ENCODE results near the gene DNASE1L1. TPM values are rescaled to one million over a fixed set of nuclear protein-coding genes. Genes with fewer than 3 reads are reported as not detected.

The DNASE1L1 gene
- total and polyA plus RNA-seq, 2 donors (not counting 1 experiment from before 2014, with no cell fraction given), result 11.3 to 38.5 TPM

DNA sequence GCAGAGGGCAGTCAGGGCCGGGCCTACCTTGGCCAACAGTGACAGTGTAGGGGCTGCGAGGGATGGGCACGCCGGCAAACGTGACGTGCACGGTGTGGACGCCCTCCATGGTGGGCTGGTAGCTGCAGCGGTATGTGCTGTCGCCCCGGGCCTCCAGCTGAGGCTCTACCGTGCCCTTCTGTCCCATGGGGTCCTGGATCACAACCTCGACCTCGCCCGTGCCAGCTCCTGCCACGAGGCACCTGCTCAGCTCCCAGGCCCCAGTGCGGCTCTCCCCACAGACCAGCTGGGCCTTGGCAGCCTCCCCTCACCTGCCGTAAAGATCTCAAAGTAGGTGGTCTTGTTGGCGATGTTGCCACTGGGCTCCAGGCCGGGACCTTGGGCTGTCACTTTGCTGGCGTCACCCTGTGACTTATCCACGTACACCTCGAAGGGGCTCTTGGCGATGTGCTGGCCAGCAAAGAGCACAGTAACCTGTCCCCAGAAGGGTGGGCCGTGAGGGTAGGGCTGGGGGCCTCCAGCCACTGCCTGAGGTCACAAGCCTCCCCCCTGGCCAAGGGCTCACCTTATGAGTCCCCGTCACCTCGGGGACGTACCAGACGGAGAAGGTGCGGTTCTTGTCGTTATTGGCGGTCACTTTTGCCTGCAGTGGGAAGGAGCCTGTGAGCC is 42.9 kb downstream of the DNASE1L1 start:
- no peak for TF ChIP-seq EZH2 (IDR thresholded peaks at IDR 0.05; ENCODE audit: low read length, missing control alignments)
- TF ChIP-seq, protein P1, sequence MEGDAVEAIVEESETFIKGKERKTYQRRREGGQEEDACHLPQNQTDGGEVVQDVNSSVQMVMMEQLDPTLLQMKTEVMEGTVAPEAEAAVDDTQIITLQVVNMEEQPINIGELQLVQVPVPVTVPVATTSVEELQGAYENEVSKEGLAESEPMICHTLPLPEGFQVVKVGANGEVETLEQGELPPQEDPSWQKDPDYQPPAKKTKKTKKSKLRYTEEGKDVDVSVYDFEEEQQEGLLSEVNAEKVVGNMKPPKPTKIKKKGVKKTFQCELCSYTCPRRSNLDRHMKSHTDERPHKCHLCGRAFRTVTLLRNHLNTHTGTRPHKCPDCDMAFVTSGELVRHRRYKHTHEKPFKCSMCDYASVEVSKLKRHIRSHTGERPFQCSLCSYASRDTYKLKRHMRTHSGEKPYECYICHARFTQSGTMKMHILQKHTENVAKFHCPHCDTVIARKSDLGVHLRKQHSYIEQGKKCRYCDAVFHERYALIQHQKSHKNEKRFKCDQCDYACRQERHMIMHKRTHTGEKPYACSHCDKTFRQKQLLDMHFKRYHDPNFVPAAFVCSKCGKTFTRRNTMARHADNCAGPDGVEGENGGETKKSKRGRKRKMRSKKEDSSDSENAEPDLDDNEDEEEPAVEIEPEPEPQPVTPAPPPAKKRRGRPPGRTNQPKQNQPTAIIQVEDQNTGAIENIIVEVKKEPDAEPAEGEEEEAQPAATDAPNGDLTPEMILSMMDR (conservative IDR thresholded peaks at IDR 0.05 in 1 of 2, IDR thresholded peaks at IDR 0.05 in 1 of 2; ENCODE audit: low read depth in 1 of 2, low read length in 2 of 2), result no peak
- peaks cover 50% of the 10 kb centered on the region for H3K36me3 ChIP-seq (ENCODE audit: control insufficient read depth, insufficient read depth, low read length)
- peak overlapping the region; percentile 35 for H3K4me2 ChIP-seq (ENCODE audit: extremely low read depth, insufficient read depth, low read length)
- peak overlapping the region in 1 of 4 experiments; percentile 1 for H3K4me3 ChIP-seq (replicated peaks in 1 of 4; ENCODE audit: control extremely low read depth in 1 of 4, insufficient read depth in 1 of 4, low read depth in 3 of 4, low read length in 4 of 4)
- H3K4me1 ChIP-seq (ENCODE audit: control insufficient read depth, extremely low read depth, insufficient read depth, low read length), result peaks cover 6% of the 10 kb centered on the region
- H3K27ac ChIP-seq (ENCODE audit: insufficient read depth, low read length), result no peak overlapping the region
- no peaks in the 10 kb centered on the region for H4K20me1 ChIP-seq (ENCODE audit: control insufficient read depth, extremely low read depth, insufficient read depth, low read length)
- no peaks in the 10 kb centered on the region for H3K27me3 ChIP-seq (ENCODE audit: control insufficient read depth, insufficient read depth, low read length)
- no peaks in the 10 kb centered on the region for H3K9me3 ChIP-seq (ENCODE audit: control insufficient read depth, insufficient read depth, low read depth, low read length)
- no peak overlapping the region for H3K9ac ChIP-seq (ENCODE audit: insufficient read depth, low read length)
- DNase-seq (ENCODE audit: low read depth in 2 of 2), result no peak
- no peak overlapping the region for H2AFZ ChIP-seq (ENCODE audit: low read length)
- H3K79me2 ChIP-seq (ENCODE audit: control insufficient read depth, insufficient read depth, low read length), result peaks cover 89% of the 10 kb centered on the region

- peaks cover 51% of the 10 kb centered on the region for H3K36me3 ChIP-seq (ENCODE audit: control insufficient read depth, insufficient read depth, low read length)
These were observed 43.9 kb downstream of the DNASE1L1 start for GRCh38 chrX:154365052-154365600.

GRCh38 chrX:154363706-154364439 is 45.2 kb downstream of the DNASE1L1 start:
- H3K9ac ChIP-seq (ENCODE audit: insufficient read depth, low read length), result no peak overlapping the region

More at GRCh38 chrX:154365052-154365600, 43.9 kb downstream of the DNASE1L1 start:
- no peak for DNase-seq (ENCODE audit: low read depth in 2 of 2)
- no peak overlapping the region for H3K27ac ChIP-seq (ENCODE audit: insufficient read depth, low read length)
- no peak overlapping the region for H3K9ac ChIP-seq (ENCODE audit: insufficient read depth, low read length)
- TF ChIP-seq, protein P1 (conservative IDR thresholded peaks at IDR 0.05 in 1 of 2, IDR thresholded peaks at IDR 0.05 in 1 of 2; ENCODE audit: low read depth in 1 of 2, low read length in 2 of 2), result no peak
- TF ChIP-seq EZH2 (IDR thresholded peaks at IDR 0.05; ENCODE audit: low read length, missing control alignments), result no peak
- H4K20me1 ChIP-seq (ENCODE audit: control insufficient read depth, extremely low read depth, insufficient read depth, low read length), result no peaks in the 10 kb centered on the region
- peaks cover 6% of the 10 kb centered on the region for H3K4me1 ChIP-seq (ENCODE audit: control insufficient read depth, extremely low read depth, insufficient read depth, low read length)
- H3K4me2 ChIP-seq (ENCODE audit: extremely low read depth, insufficient read depth, low read length), result peak overlapping the region; percentile 25
- no peaks in the 10 kb centered on the region for H3K9me3 ChIP-seq (ENCODE audit: control insufficient read depth, insufficient read depth, low read depth, low read length)
- H3K4me3 ChIP-seq (replicated peaks in 1 of 4; ENCODE audit: control extremely low read depth in 1 of 4, insufficient read depth in 1 of 4, low read depth in 3 of 4, low read length in 4 of 4), result no peak overlapping the region
- no peak overlapping the region for H2AFZ ChIP-seq (ENCODE audit: low read length)
- H3K79me2 ChIP-seq (ENCODE audit: control insufficient read depth, insufficient read depth, low read length), result peaks cover 88% of the 10 kb centered on the region
- H3K27me3 ChIP-seq (ENCODE audit: control insufficient read depth, insufficient read depth, low read length), result no peaks in the 10 kb centered on the region

More at GRCh38 chrX:154363706-154364439, 45.2 kb downstream of the DNASE1L1 start:
- Histone ChIP-seq H3K4me1 (ENCODE audit: control insufficient read depth, extremely low read depth, insufficient read depth, low read length) (peaks cover 6% of the 10 kb centered on the region), H3K9me3 (ENCODE audit: control insufficient read depth, insufficient read depth, low read depth, low read length) (no peaks in the 10 kb centered on the region), H3K79me2 (ENCODE audit: control insufficient read depth, insufficient read depth, low read length) (peaks cover 92% of the 10 kb centered on the region), H2AFZ (ENCODE audit: low read length) (no peak overlapping the region), H3K27ac (ENCODE audit: insufficient read depth, low read length) (no peak overlapping the region), H4K20me1 (ENCODE audit: control insufficient read depth, extremely low read depth, insufficient read depth, low read length) (no peaks in the 10 kb centered on the region), H3K36me3 (ENCODE audit: control insufficient read depth, insufficient read depth, low read length) (peaks cover 57% of the 10 kb centered on the region), H3K4me3 (replicated peaks in 1 of 4; ENCODE audit: control extremely low read depth in 1 of 4, insufficient read depth in 1 of 4, low read depth in 3 of 4, low read length in 4 of 4) (no peak overlapping the region), H3K4me2 (ENCODE audit: extremely low read depth, insufficient read depth, low read length) (no peak overlapping the region), H3K27me3 (ENCODE audit: control insufficient read depth, insufficient read depth, low read length) (no peaks in the 10 kb centered on the region)
- TF ChIP-seq, protein P1 (conservative IDR thresholded peaks at IDR 0.05 in 1 of 2, IDR thresholded peaks at IDR 0.05 in 1 of 2; ENCODE audit: low read depth in 1 of 2, low read length in 2 of 2), result no peak
- TF ChIP-seq EZH2 (IDR thresholded peaks at IDR 0.05; ENCODE audit: low read length, missing control alignments), result no peak
- no peak for DNase-seq (ENCODE audit: low read depth in 2 of 2)

Data from fibroblast of lung (primary cell).